GM21360 (cell line): ENCODE data around the gene THEM5.

Experiments
- ATAC-seq: cut with Tn5 transposase; IDR thresholded peaks from one replicate; pipeline ENCODE4 v1.9.1; 2021; ENCODE audit warnings: mild to moderate bottlenecking, moderate library complexity; ENCODE audit not compliant: unreplicated experiment

Gene THEM5

DNA sequence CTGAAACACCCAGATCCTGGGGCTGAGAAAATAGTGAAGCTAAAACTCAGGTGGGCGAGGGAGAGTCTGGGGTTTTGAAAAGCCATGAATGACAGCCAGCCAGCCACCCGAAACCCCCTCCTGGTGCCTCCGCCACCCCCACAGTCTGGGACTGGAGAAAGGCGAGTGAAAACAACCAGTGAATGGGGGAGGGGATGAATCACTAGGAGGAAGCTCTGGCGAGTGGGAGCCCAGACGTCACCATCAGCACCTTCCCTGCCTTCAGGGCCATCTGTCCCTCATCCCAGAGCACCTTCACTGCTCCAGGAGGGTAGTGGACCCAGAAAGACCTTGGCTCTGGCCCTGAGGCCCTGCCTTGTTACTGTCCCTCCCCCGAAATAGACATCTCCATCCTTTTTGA is 31.1 kb downstream of the THEM5 start:
- ATAC-seq, result no peak

DNA sequence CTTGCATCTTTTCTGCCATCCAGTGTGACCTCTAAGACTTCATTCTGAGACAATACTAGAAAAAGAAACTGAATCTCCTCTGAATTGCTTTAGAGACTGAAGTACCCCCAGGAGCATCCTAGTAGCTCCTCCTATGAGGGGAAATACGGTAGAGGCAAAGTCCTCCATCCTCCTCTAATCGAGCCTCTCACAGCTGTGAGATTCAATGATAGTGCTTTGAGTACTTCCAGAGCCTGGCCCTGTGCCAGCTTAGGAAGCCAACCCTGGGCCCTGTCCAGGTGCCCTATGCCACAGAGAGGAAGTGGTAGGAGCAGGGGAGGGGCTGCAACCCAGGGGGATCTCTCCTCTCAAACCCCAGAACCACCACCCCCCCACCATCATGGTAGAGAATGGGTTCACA is 32.6 kb downstream of the THEM5 start:
- no peak for ATAC-seq

DNA sequence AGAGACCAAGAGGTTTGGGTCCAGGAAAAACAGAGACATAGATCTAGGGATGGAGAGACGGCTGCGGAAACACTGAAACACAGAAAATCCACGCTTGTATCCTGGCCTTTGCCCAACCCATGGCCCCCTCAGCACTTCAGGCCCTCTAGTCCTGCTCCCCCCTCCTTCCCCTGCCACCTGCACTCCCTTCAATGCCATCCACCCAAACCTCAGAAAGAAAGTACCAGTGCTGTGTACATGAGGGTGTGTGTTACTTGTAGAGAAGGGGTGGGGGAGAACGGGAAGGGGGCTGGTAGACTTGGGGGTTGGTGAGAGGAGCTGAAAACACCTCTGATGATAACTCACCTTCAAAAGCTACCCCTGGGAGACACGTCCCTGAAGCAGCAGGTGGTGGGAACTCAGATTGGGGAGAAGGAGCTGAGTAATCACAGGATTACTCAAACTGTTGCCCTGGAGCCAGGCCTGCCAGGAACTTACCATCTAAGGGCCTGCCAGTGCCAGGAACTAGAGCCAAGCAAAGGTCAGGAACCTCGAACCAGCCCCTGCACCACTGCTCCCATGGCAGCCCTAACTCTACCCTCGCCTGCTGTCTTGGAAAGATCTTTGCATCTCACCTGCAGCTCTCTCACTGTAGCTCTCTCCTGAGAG is 33.4 kb downstream of the THEM5 start:
- no peak for ATAC-seq

DNA sequence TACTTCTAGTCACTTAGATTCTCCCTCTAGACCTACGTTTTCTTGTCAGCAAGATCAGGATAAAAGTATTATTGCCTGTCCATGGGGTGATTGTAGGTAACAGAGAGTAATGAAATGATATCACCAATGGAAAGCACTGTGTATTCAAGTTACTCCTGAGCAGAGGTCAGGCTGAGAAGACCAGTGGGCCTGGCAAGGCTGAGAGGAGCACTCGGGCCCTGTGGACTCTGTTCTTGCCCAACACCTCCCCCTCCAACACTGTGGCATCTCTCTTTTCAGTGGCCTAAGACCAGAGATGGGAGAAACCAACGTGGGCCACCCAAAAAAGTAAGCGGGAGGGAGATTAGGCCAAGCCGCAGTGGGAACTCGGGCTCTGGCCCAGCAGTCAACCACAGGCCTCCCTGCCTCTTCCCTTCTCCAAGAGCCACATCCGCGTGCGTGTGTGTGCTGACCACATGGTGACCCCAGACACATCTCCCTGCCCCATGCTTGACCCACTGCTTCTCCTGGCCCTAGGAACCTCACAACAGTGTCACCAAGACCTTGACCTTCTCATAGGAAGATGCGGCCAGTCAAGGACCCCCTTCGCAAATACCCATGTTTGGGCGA is 34.2 kb downstream of the THEM5 start:
- ATAC-seq, result no peak

DNA sequence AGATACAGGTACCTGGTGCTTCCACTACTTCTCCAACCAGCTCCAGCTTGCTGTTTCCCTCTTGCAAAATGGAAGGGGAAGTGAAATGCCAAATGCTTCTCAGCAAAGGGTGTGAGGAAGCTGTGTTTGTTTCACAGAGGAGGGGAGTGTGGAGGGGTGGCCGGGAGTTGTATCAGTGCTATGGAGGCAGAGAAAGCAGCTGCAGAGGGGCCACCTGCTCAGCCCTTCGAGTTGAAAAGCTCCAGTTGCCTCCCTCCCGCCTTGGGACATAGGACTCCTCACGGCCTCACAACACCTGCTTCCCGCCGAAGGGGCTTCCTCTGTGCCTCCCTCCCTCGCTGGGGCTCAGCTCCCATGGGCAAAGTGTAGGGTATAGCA is 36.2 kb downstream of the THEM5 start:
- no peak for ATAC-seq

DNA sequence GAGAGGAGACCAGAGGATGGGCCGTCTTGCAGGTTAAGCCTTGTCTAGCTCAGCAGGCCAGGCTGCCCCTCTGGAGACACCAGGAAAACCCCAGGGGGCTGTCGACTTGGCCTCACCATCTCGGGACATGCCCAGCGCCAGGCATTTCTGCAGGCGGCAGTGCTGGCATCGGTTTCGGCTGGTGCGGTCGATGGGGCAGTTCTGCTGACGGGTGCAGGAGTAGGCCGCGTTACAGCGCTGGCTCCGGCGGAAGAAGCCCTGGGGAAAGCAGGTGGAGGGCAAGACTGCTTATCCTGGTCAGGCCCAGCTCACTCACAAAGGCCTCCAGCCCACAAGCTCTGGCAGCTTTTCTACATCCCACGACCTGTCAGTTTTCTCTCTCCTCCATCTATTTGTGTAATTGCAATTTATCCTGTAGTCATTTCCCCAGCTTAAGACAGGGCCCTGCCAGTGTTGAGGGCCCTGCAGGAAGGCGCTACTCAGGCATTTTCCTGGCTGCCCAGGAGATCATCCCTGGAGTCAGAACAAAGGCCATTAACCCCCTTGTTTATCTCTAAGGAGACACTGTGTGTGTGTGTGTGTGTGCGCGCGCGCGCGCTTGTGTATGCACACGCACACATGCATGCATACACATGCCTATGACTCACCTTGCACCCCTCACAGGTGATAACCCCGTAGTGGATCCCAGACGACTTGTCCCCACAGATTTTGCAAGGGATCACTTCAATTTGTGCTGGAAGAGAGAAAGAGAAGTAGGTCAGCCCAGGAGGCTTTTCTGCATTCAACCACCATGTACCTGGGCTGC is 36.8 kb downstream of the THEM5 start:
- ATAC-seq, result no peak

DNA sequence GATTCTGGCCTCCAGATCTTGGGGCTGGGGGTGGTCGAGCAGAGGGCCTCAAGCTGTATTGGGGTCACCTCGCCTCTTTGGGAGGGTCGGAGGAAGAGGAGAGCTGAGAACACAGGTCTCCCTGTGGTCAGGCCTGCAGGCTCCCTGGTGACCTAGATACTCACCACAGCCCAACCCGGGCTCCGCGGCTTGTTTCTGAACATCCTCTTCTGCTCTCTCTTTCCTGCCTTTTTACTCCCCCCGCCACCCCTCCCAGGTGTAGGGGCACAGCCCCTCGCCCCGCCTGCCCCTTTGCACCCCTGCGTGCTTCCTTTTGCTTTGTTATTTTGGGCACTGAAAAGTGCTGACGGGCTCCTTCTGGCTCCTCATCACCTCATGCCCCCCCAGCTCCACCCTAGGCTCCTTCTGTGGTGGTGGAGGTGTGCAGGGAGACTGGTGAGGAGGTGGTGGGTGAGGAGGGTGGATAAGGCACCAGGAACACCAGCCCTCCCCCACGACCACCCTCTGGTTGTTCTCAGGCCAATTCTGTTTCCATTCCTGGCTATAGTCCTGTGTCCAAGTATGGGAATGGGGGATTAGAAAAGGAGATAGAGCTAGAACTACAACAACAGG is 37.7 kb downstream of the THEM5 start:
- no peak for ATAC-seq

DNA sequence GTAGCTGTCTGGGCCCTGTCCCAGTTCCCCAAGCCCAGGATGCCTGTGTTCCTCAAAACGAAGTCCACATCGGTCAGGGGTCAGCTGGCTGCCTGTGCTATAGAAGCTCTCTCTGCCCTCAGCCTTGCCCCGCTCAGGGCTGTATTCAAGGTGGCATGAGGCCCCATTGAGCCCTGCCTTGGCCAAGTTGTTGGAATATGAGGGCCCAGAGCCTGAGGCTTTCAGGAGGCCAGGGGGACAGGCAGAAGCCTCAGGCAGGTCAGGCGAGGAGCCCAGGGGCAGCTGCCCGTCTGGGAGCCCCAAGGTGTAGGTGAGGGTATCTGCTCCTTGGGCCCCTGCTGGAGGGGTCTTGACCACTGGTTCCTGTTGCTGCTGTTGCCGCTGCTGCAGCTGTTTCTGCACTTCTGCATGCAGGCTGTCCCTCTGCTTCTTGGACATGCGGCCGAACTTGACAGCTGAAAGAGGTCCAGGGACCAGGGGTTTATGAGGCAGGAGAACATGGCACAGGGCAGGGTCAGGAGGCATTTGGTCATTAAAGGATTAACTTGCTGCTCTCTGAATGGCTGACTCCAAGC is 38.5 kb downstream of the THEM5 start:
- no peak for ATAC-seq

DNA sequence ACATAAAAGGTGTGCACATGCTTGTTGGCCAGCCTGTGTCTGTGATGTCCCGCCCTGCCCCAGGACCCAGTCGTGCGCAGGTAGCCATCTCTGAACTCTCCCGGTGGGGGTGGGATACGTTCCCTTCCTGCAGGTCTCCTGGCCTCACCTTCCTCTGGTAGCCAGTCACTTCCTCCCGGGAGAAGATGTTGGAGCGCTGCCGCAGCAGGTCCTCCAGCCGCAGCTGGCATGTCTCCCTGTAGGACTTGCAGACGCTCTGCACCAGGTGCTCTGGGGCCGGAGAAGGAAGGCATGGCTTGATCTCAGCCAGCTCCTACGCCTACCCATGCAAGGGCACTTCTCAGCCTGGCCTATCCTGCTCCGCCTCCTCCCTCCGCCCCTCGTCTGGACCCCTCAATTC is 39.1 kb downstream of the THEM5 start:
- ATAC-seq, result no peak

DNA sequence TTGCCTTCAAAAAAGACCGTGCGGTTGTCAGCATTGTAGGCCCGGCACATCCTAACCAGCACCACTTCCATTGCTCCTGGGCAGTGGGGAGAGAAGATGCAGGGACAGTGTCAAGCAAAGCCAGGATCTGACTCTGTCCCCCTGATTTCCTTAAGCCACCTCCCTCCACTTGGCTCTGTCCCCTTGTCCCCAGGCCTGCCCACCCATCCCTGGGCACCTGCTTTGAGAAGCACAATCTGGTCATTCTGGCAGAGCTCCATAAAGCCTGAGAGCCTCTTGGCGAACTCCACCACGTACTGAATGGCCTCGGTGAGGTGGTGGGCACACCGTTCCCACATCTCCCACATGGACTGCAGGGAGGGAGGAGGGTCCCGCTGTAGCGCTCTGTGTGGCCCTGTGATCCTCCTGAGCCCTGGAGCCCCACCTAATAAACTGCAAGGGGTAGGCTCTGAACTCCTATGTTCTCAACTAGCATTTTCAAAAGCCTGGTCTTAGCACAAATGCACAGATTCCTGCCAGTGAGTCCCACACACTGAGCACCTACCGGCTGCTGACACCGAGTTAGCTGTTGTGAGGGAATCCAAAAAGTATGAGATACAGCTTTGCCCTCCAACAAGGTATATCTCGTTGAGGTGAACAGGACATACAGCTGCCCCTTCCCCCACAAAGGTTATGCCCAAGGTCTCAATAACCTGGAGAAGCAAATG is 40.1 kb downstream of the THEM5 start:
- ATAC-seq, result no peak

DNA sequence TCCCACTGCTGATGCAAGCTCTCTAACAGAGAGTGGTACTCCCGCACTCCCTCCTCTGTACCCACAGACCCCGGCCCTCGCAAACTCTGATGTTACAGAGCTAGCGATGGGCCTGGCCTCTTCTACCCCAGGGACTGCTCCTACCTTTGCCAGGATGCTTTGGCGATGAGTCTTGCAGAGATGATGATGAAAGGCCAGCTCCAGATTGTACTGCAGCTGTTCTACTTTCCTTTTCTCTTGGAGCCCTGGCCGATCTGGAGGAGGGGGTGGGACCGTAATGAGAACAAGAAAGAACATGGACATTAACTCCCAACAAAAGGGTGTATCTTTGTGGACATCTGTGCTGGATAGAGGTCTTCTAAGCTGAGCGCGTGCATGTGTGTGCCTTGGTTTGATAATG is 42.3 kb downstream of the THEM5 start:
- no peak for ATAC-seq

DNA sequence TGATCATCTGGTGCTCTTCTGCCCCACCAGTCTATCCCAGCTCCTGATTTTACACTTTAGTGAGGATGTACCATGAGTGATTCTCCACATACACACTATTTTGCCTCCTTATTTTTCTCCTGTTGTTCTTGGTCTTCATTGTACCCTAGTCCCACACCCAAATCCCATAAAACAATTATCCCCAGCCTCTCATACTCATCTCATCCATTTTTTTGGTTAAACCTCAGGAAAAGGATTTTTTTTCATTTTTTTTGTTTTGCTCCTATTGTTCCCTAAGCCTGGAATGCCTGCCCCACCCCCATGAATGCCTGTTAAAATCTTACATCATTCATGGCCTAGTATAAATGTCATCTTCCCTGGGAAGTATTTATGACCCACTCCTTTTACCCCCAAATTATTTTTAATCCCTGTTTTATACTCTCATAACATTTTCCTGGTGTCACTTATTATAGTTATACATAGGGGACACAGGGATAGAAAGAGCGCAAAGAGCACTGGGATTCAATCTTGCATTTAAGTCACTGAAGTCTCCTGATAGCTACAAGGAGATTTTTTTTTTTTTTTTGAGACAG is 43.4 kb downstream of the THEM5 start:
- no peak for ATAC-seq

DNA sequence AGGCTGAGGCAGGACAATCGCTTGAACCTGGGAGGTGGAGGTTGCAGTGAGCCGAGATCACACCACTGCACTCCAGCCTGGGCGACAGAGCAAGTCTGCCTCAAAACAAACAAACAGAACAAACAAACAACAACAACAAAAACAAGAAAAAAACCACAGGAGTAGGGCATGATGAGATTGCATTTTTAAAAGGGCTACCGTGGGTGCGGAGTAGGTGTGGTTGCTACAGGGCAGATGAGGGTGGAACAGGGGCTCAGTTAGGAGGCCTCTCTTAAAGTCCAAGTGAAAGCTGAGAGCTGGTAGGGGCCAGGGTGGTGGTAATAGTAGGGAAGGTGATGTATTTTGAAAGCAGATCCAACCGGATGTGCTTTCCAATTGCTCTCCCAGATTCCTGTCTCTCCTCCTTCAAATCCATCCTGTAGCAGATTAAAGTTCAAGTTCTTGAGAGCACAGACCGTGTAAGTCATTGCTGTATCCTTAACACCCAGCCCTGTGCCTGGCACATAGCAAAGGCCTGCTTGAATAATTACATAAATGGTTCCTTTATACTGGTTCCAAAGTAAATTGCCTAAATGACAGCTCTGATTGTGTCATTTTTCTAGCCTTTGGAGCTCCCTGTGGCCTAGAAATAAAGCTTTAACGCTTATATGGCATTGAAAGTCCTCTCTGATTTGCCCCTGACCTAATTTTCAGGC is 44.1 kb downstream of the THEM5 start:
- no peak for ATAC-seq

DNA sequence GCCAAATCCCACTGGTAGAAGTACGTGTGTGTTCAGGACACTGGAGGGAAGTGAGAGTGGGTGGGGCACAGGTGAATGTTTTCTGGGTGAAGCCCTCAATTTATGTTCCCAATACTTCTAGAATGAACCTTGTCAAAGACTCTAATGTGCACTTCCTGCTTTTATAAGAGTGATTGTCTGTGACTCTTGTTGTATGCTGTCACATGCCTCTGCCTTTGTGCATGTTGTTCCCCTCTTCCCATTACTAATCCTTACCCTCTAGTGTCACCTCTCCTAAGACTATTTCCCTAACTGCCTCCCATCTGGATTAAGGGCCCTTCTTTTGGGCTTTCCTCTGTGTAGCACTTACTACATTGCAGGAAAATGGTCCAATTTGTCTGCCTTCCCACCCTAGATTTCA is 45.7 kb downstream of the THEM5 start:
- ATAC-seq, result no peak

DNA sequence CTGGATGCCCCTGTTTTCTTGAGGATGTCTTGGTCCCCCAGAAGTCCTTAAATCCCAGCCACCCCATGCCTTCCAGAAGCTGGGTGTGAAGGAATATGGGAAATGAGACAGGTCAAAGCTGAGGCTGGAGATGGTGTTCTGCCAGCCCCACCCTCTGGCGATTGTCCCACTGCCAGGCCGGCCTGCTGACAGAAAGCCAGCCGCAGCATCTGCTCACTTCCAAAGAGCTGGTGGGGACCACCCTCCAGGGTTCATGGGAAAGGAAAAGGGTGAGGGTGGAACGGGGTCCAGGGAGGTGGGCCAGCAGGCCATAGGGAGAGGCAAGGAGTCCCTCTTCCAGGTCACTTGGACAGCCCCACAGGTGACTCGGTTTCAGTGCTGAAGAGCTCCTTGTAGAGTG is 46.4 kb downstream of the THEM5 start:
- no peak for ATAC-seq

DNA sequence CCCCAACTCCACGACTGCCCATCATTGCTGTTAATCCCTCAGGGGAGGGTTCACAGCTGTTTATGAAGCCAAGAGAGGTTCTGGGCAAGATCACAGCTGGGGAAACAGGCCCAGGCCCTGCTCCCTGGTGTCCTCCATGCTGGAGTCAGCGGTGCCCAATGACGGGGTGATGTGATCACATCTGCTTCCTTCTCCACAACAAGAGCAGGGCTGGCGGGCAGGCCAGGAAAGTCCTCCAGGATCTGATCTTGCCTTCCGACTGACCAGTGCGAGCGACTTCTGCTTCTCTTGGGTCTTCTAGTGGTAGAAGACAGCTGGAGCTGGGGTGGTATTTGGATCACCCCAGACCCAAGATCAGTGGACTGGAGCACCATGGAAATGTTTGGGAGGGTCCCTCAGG is 47.3 kb downstream of the THEM5 start:
- no peak for ATAC-seq

DNA sequence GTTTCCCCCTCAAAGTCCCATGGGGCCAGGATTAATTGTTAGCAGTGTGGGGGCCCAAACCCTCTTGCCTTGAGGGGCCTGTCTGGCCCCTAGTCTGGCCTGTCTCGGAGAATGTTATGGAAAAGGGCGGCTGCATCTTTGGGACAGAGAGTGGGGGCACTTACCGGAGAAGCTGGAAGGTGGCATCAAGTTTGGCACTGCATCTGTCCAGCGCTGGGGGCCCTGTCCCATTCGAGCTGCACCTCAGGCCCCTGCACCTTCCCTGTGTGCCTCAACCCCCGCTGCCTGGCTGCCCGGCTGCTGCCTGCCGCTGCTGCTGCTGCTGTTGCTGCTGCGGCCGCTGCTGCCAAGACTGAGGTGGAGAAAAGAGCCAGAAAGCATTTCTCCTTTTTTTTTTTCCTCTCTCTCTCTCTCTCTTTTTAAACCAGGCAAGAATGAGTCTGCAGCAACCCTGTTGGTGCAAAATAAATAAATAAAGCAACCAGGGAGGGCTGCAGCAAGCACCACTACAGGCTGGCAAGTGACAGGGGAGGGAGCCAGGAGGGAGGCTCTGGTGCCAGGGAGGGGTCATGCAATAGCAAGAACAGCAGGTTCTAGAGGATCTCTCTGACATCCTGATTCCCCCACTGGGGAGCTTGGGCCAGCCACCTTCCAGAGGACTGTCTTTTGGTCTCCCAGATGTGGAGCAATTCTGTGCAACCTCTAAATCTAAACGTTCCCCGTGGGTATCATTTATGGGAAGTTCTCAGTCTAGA is 48.3 kb downstream of the THEM5 start, which contains the start of gene LINGO4:
Gene LINGO4 (minus strand): TSS at position 354 of the 755 bp plus-strand sequence. CDS start 2,715 bp downstream, outside the sequence.
- ATAC-seq, result no peak

DNA sequence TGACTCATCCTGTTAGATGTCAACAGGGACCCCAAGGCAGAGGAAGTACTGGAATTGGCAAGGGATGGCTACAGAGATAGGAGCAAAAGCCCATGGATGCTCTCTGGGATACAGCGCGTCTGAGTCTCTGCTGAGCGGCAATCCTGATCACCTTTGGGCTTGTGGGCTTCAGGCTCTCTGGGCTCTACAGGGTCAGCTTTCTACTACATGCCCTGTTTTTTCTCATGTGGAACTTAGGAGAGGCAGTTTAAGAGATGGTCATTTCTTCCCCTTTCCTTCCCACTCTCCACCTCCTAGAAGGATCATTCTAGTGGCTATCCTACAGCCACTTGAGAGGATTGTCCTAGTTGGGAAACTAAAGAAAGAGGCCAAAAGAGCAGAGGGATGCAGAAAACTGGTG is 49.6 kb downstream of the THEM5 start:
- no peak for ATAC-seq

DNA sequence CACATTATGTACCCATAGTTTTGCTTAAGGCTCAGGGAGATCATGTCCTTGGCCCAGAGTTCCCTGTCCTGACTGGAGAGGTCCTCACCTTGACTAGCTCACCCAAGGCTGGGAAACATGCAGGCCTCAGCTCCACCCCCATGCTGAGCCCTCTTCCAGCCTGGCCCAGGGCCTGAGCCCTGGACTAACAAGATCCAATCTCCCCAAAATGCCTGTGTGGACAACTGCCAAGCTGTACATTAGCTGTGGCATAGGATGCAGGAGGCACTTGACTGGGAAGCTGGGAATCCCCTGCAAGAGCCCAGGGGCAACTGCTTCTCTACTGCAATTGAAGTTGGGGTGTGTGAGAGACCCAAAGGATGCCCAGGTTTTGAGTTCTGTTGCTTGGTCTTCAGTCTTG is 50.3 kb downstream of the THEM5 start:
- no peak for ATAC-seq
